H9 (cell line): ENCODE measurements around the gene SPHK2. TPM values are rescaled to one million over a fixed set of nuclear protein-coding genes. Genes with fewer than 3 reads are reported as not detected.

ENCODE experiments used
- DNase-seq: peaks from one replicate; pipeline ENCODE4 v3.0.0-alpha.2; 2017
- H2AFZ ChIP-seq: one replicate; pipeline ENCODE4 v1.6.1; 2013; ENCODE audit warnings: mild to moderate bottlenecking, low read length, control low read depth, moderate library complexity
- H2AK5ac ChIP-seq: 2 replicates; pipeline ENCODE4 v1.6.1; 2013; ENCODE audit warnings: low read length, control low read depth, mixed read lengths; ENCODE audit not compliant: insufficient read length
- H2BK120ac ChIP-seq: one replicate; pipeline ENCODE4 v1.6.1; 2013; ENCODE audit warnings: low read depth, mild to moderate bottlenecking, low read length, control low read depth, inconsistent platforms; ENCODE audit not compliant: poor library complexity, severe bottlenecking
- H2BK12ac ChIP-seq: 2 replicates; pipeline ENCODE4 v1.6.1; 2013; ENCODE audit warnings: low read length, control low read depth, mixed read lengths, low read depth; ENCODE audit not compliant: insufficient read length
- H2BK15ac ChIP-seq: 2 replicates; pipeline ENCODE4 v1.6.1; 2013; ENCODE audit warnings: low read depth, low read length, control low read depth
- H2BK20ac ChIP-seq: one replicate; pipeline ENCODE4 v1.6.1; 2013; ENCODE audit warnings: low read depth, mild to moderate bottlenecking, low read length, control low read depth, inconsistent platforms; ENCODE audit not compliant: poor library complexity, severe bottlenecking
- H2BK5ac ChIP-seq: 2 replicates; pipeline ENCODE4 v1.6.1; 2013; ENCODE audit warnings: low read length, control low read depth, mixed read lengths; ENCODE audit not compliant: insufficient read length
- H3K14ac ChIP-seq: 2 replicates; pipeline ENCODE4 v1.6.1; 2013; ENCODE audit warnings: low read length, control low read depth; ENCODE audit not compliant: insufficient read depth
- H3K18ac ChIP-seq: 2 replicates; pipeline ENCODE4 v1.6.1; 2013; ENCODE audit warnings: low read depth, mild to moderate bottlenecking, mixed read lengths, low read length, control low read depth; ENCODE audit not compliant: insufficient read length
- H3K23ac ChIP-seq: 2 replicates; pipeline ENCODE4 v1.6.1; 2013; ENCODE audit warnings: low read length, control low read depth, mixed read lengths, low read depth; ENCODE audit not compliant: insufficient read length
- H3K23me2 ChIP-seq: 2 replicates; pipeline ENCODE4 v1.6.1; 2013; ENCODE audit warnings: low read depth, mild to moderate bottlenecking, mixed read lengths, low read length, control low read depth; ENCODE audit not compliant: insufficient read length, poor library complexity, severe bottlenecking
- H3K27ac ChIP-seq: 2 replicates; pipeline ENCODE4 v1.5.1; 2013; ENCODE audit warnings: low read length, control low read depth, mixed read lengths, low read depth; ENCODE audit not compliant: insufficient read length
- H3K27me3 ChIP-seq: 2 replicates; pipeline ENCODE4 v1.6.1; 2013; ENCODE audit warnings: low read length, control low read depth, inconsistent platforms; ENCODE audit not compliant: insufficient read depth
- H3K4ac ChIP-seq: 2 replicates; pipeline ENCODE4 v1.6.1; 2013; ENCODE audit warnings: low read depth, mild to moderate bottlenecking, control low read depth, inconsistent platforms, low read length, moderate library complexity
- H3K4me1 ChIP-seq: 2 replicates; pipeline ENCODE4 v1.6.1; 2013; ENCODE audit warnings: low read length, control low read depth, inconsistent platforms; ENCODE audit not compliant: insufficient read depth
- H3K4me2 ChIP-seq: 2 replicates; pipeline ENCODE4 v1.6.1; 2013; ENCODE audit warnings: low read length, control low read depth, mixed read lengths; ENCODE audit not compliant: insufficient read length, insufficient read depth
- H3K56ac ChIP-seq: 2 replicates; pipeline ENCODE4 v1.6.1; 2013; ENCODE audit warnings: low read depth, mild to moderate bottlenecking, mixed read lengths, low read length, control low read depth; ENCODE audit not compliant: insufficient read length
- H3K79me1 ChIP-seq: 2 replicates; pipeline ENCODE4 v1.6.1; 2013; ENCODE audit warnings: low read depth, mild to moderate bottlenecking, moderate library complexity, low read length, control low read depth, inconsistent platforms; ENCODE audit not compliant: insufficient read depth, poor library complexity, severe bottlenecking
- H3K79me2 ChIP-seq: 2 replicates; pipeline ENCODE4 v1.6.1; 2013; ENCODE audit warnings: low read length, control low read depth, inconsistent platforms; ENCODE audit not compliant: insufficient read depth
- H3K9ac ChIP-seq: 2 replicates; pipeline ENCODE4 v1.6.1; 2013; ENCODE audit warnings: low read length, control low read depth, mixed read lengths; ENCODE audit not compliant: insufficient read length; ENCODE audit errors: extremely low read depth
- H3K9me3 ChIP-seq: one replicate; pipeline ENCODE4 v1.6.1; 2013; ENCODE audit warnings: low read depth, low read length, inconsistent platforms; ENCODE audit not compliant: control insufficient read depth
- H3T11ph ChIP-seq: one replicate; pipeline ENCODE4 v1.6.1; 2013; ENCODE audit warnings: mild to moderate bottlenecking, low read length, control low read depth, inconsistent platforms
- H4K20me1 ChIP-seq: one replicate; pipeline ENCODE4 v1.6.1; 2013; ENCODE audit not compliant: control insufficient read depth, insufficient read length, insufficient read depth
- H4K5ac ChIP-seq: 2 replicates; pipeline ENCODE4 v1.6.1; 2013; ENCODE audit warnings: low read depth, mild to moderate bottlenecking, mixed read lengths, low read length, control low read depth; ENCODE audit not compliant: insufficient read length
- H4K8ac ChIP-seq: replicated peaks from 2 replicates; pipeline ENCODE4 v1.6.1; 2013; ENCODE audit warnings: low read length, control low read depth, mixed read lengths, low read depth; ENCODE audit not compliant: insufficient read length
- H4K91ac ChIP-seq: 2 replicates; pipeline ENCODE4 v1.6.1; 2013; ENCODE audit warnings: low read depth, mild to moderate bottlenecking, moderate library complexity, mixed read lengths, low read length, control low read depth; ENCODE audit not compliant: insufficient read length
- H3K27ac Mint-ChIP-seq, 3 experiments: 2 replicates in 2 of 3; 3 replicates in 1 of 3; pipeline ENCODE4 v1.8.0; 2020 to 2021; ENCODE audit warnings: mixed read lengths in 3 of 3, mild to moderate bottlenecking in 1 of 3, moderate library complexity in 1 of 3
- H3K27me3 Mint-ChIP-seq: 2 replicates; pipeline ENCODE4 v1.8.0; 2021; ENCODE audit warnings: low read depth, mild to moderate bottlenecking, moderate library complexity, mixed read lengths
- H3K36me3 Mint-ChIP-seq, 3 experiments: 2 replicates in 2 of 3; 3 replicates in 1 of 3; pipeline ENCODE4 v1.8.0; 2020 to 2021; ENCODE audit warnings: low read depth in 3 of 3, mixed read lengths in 3 of 3; ENCODE audit not compliant: insufficient read depth in 1 of 3
- H3K4me1 Mint-ChIP-seq, 2 experiments: 2 replicates each; pipeline ENCODE4 v1.8.0; 2020; ENCODE audit warnings: mixed read lengths in 2 of 2
- H3K4me3 Mint-ChIP-seq, 2 experiments: 2 replicates in 1 of 2; 3 replicates in 1 of 2; pipeline ENCODE4 v1.8.0; 2020 to 2021; ENCODE audit warnings: mild to moderate bottlenecking in 2 of 2, mixed read lengths in 2 of 2, moderate library complexity in 1 of 2
- H3K9me3 Mint-ChIP-seq, 2 experiments: 2 replicates in 1 of 2; 3 replicates in 1 of 2; pipeline ENCODE4 v1.8.0; 2020; ENCODE audit warnings: mild to moderate bottlenecking in 2 of 2, mixed read lengths in 2 of 2, moderate library complexity in 1 of 2
- WGBS: extraction: QIAGEN DNeasy Blood & Tissue Kit; methylation state at CpG from one replicate; pipeline ENCODE4 v1.1.7; 2013; ENCODE audit warnings: missing lambda C conversion rate, low lambda C conversion rate, mixed read lengths; ENCODE audit not compliant: insufficient read length; ENCODE audit errors: extremely low coverage; 5-methylcytosine and 5-hydroxymethylcytosine counted together
- total RNA-seq: library from RNA; stranded (reverse); gene quantifications from 2 replicates; pipeline ENCODE4 v1.2.1, GENCODE V29; 2021
- TF ChIP-seq, protein P1 (sequence below): fragments of 200-600 bp; sonication (generic); conservative IDR thresholded peaks from 3 replicates; pipeline ENCODE4 v1.8.0; 2021; ENCODE audit warnings: antibody characterized with exemption, mild to moderate bottlenecking

SPHK2 gene
- total RNA-seq, 1 experiment from 2014 or later = 57.2 TPM

DNA sequence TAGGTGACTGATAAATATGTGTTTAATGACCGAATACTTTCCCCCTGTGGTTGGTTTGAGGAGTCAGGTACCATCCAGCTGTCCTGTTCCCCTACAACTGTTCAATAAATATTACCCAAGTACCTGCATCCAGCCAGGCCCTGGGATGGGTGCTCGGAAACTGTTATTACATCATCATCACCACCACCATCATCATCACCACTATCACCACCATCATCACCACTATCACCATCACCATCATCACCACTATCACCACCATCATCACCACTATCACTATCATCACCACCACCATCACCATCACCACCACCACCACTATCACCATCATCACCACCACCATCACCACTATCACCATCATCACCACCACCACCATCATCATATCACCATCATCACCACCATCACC lies 49.5 kb downstream of the SPHK2 start:
- DNase-seq = no peak
- no peaks in the 10 kb centered on the region for H3K79me2 ChIP-seq
- peaks cover 0 to 9% (median 7%) of the 10 kb centered on the region in 3 experiments; a peak in 5 of 7 replicates for H3K36me3 Mint-ChIP-seq

More for the DNA sequence above, 49.5 kb downstream of the SPHK2 start:
- H2BK20ac ChIP-seq = no peak overlapping the region
- no peaks in the 10 kb centered on the region for H3K27me3 ChIP-seq
- H3K27ac ChIP-seq = no peak overlapping the region
- TF ChIP-seq, protein P1, sequence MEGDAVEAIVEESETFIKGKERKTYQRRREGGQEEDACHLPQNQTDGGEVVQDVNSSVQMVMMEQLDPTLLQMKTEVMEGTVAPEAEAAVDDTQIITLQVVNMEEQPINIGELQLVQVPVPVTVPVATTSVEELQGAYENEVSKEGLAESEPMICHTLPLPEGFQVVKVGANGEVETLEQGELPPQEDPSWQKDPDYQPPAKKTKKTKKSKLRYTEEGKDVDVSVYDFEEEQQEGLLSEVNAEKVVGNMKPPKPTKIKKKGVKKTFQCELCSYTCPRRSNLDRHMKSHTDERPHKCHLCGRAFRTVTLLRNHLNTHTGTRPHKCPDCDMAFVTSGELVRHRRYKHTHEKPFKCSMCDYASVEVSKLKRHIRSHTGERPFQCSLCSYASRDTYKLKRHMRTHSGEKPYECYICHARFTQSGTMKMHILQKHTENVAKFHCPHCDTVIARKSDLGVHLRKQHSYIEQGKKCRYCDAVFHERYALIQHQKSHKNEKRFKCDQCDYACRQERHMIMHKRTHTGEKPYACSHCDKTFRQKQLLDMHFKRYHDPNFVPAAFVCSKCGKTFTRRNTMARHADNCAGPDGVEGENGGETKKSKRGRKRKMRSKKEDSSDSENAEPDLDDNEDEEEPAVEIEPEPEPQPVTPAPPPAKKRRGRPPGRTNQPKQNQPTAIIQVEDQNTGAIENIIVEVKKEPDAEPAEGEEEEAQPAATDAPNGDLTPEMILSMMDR = no peak
- Mint-ChIP-seq H3K9me3 (peaks cover 8 to 11% of the 10 kb centered on the region in 2 experiments), H3K4me3 (no peak overlapping the region; a peak in 1 of 5 replicates), H3K4me1 (peaks cover 11 to 18% of the 10 kb centered on the region in 2 experiments), H3K27ac (no peak overlapping the region), H3K27me3 (no peaks in the 10 kb centered on the region; the same call in 1 of the 2 replicates)
- no peak overlapping the region for H3K18ac ChIP-seq
- H3K4me2 ChIP-seq = no peak overlapping the region
- no peak overlapping the region for H2BK5ac ChIP-seq
- no peak overlapping the region for H2AFZ ChIP-seq
- H3K23ac ChIP-seq = no peak overlapping the region
- H3K56ac ChIP-seq = no peak overlapping the region
- H3K9me3 ChIP-seq = no peaks in the 10 kb centered on the region
- no peak overlapping the region for H4K8ac ChIP-seq
- H3K9ac ChIP-seq = no peak overlapping the region
- H3K14ac ChIP-seq = no peak overlapping the region
- H4K91ac ChIP-seq = no peak overlapping the region
- H4K20me1 ChIP-seq = peaks cover 2% of the 10 kb centered on the region
- H3K23me2 ChIP-seq = no peaks in the 10 kb centered on the region
- no peaks in the 10 kb centered on the region for H3K79me1 ChIP-seq
- H2BK12ac ChIP-seq = no peak overlapping the region
- no peak overlapping the region for H2AK5ac ChIP-seq
- no CpG with 5 or more reads among the region's 2 CpGs for WGBS
- H2BK15ac ChIP-seq = no peak overlapping the region
- H3K4ac ChIP-seq = no peak overlapping the region
- no peaks in the 10 kb centered on the region for H3K4me1 ChIP-seq
- no peak overlapping the region for H2BK120ac ChIP-seq
- no peak overlapping the region for H3T11ph ChIP-seq
- no peak overlapping the region for H4K5ac ChIP-seq
